Measurements from ENCODE around the gene DNAH9. TPM values are rescaled to one million over a fixed set of nuclear protein-coding genes. Genes with fewer than 3 reads are reported as not detected.

DNAH9 gene
- total RNA-seq, 1 experiment from 2014 or later = 0.22 TPM

GRCh38 chr17:11928436-11928835 is 330.2 kb downstream of the DNAH9 start:
- Mint-ChIP-seq H3K27me3 (ENCODE audit: low read depth) (no peaks in the 10 kb centered on the region), H3K4me1 (peaks cover 11 to 14% of the 10 kb centered on the region in 2 experiments), H3K4me3 (no peak overlapping the region), H3K9me3 (peaks cover 3 to 6% of the 10 kb centered on the region in 2 experiments; a peak in 2 of 5 replicates), H3K36me3 (ENCODE audit: insufficient read depth in 1 of 3, low read depth in 3 of 3) (0 out of 7 replicates have a peak, but pooled peaks cover 0 to 7% (median 0%) of the 10 kb centered on the region in 3 experiments), H3K27ac (peak overlapping the region in 1 of 3 experiments; percentile 46; a peak in 3 of 7 replicates)
- no peaks in the 10 kb centered on the region for H3K9me3 ChIP-seq (ENCODE audit: control insufficient read depth, low read depth, low read length)
- H2BK5ac ChIP-seq (ENCODE audit: insufficient read length, low read length) = no peak overlapping the region
- H4K8ac ChIP-seq (replicated peaks; ENCODE audit: insufficient read length, low read depth, low read length) = no peak overlapping the region
- no peak overlapping the region for H2BK20ac ChIP-seq (ENCODE audit: low read depth, low read length, poor library complexity, severe bottlenecking)
- H3K4me1 ChIP-seq (ENCODE audit: insufficient read depth, low read length) = no peaks in the 10 kb centered on the region; the same call in 1 of the 2 replicates
- no peak overlapping the region for H3K18ac ChIP-seq (ENCODE audit: insufficient read length, low read depth, low read length)
- H4K20me1 ChIP-seq (ENCODE audit: control insufficient read depth, insufficient read depth, insufficient read length) = no peaks in the 10 kb centered on the region
- H4K5ac ChIP-seq (ENCODE audit: insufficient read length, low read depth, low read length) = no peak overlapping the region
- H3T11ph ChIP-seq (ENCODE audit: low read length) = no peak overlapping the region
- WGBS (ENCODE audit: extremely low coverage, insufficient read length, low lambda C conversion rate) = no CpG with 5 or more reads among the region's 4 CpGs
- no peak overlapping the region for H3K23ac ChIP-seq (ENCODE audit: insufficient read length, low read depth, low read length)
- H3K56ac ChIP-seq (ENCODE audit: insufficient read length, low read depth, low read length) = no peak overlapping the region
- no peak overlapping the region for H3K4ac ChIP-seq (ENCODE audit: low read depth, low read length)
- H3K4me2 ChIP-seq (ENCODE audit: insufficient read depth, insufficient read length, low read length) = no peak overlapping the region
- H3K23me2 ChIP-seq (ENCODE audit: insufficient read length, low read depth, low read length, poor library complexity, severe bottlenecking) = no peaks in the 10 kb centered on the region
- H2BK12ac ChIP-seq (ENCODE audit: insufficient read length, low read depth, low read length) = no peak overlapping the region
- no peak overlapping the region for H3K14ac ChIP-seq (ENCODE audit: insufficient read depth, low read length)
- no peak overlapping the region for H2AFZ ChIP-seq (ENCODE audit: low read length)
- no peak overlapping the region for H4K91ac ChIP-seq (ENCODE audit: insufficient read length, low read depth, low read length)
- H3K27ac ChIP-seq (ENCODE audit: insufficient read length, low read depth, low read length) = no peak overlapping the region
- no peak overlapping the region for H2BK15ac ChIP-seq (ENCODE audit: low read depth, low read length)
- TF ChIP-seq CTCF (conservative IDR thresholded peaks at IDR 0.05) = no peak
- H3K27me3 ChIP-seq (ENCODE audit: insufficient read depth, low read length) = no peaks in the 10 kb centered on the region
- H3K79me2 ChIP-seq (ENCODE audit: insufficient read depth, low read length) = no peaks in the 10 kb centered on the region
- H3K79me1 ChIP-seq (ENCODE audit: insufficient read depth, low read depth, low read length, poor library complexity, severe bottlenecking) = no peaks in the 10 kb centered on the region
- no peak for DNase-seq
- no peak overlapping the region for H2AK5ac ChIP-seq (ENCODE audit: insufficient read length, low read length)
- no peak overlapping the region for H3K9ac ChIP-seq (ENCODE audit: extremely low read depth, insufficient read length, low read length)
- no peak overlapping the region for H2BK120ac ChIP-seq (ENCODE audit: low read depth, low read length, poor library complexity, severe bottlenecking)
